Activated naive CD8-positive, alpha-beta T cell treated with anti-CD3 and anti-CD28 coated beads, Interleukin-2, amount 50 U/mL, for 16 hours (primary cell): ENCODE data around the gene MYO7A.

ENCODE experiments used
- DNase-seq: peaks from one replicate; pipeline ENCODE4 v3.0.0-alpha.2; 2020; ENCODE audit warnings: low read depth, low spot score

The MYO7A gene

DNA sequence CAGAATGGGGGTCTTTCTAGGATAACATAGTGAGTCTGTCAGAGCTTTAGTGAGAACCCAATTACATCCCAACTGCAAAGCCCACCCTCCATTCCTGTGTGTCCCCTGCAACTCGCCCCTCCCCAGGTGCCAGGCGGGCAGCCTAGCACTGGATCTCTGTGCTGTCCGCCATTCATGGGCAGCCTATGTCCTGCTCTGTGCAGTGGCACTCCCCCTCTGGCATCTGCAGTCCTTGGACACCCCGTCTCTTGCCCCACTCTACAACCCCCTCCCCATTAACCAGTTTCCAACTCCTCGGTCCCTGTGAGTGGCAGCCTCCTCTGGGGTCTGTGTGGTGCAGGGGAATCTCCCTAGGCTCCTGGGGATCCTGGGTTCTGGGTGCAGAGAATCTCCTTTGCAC, 37.0 kb downstream of the MYO7A start:
- no peak for DNase-seq

DNA sequence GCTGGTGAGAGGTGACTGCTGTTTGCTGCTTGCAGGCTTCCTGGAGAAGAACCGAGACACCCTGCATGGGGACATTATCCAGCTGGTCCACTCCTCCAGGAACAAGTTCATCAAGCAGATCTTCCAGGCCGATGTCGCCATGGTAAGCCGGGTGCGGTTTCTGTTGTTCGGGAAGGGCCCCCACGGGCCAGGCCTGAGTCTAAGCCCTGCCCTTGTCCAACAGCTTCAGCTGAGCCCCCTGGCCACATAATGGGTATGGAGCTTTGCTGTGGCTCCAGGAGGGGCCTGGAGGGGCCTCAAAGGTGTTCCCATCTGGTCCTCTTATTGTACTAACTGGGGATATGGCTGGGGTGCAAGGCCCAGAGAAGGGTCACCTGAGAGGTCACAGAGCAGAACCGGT, 38.0 kb downstream of the MYO7A start:
- no peak for DNase-seq

DNA sequence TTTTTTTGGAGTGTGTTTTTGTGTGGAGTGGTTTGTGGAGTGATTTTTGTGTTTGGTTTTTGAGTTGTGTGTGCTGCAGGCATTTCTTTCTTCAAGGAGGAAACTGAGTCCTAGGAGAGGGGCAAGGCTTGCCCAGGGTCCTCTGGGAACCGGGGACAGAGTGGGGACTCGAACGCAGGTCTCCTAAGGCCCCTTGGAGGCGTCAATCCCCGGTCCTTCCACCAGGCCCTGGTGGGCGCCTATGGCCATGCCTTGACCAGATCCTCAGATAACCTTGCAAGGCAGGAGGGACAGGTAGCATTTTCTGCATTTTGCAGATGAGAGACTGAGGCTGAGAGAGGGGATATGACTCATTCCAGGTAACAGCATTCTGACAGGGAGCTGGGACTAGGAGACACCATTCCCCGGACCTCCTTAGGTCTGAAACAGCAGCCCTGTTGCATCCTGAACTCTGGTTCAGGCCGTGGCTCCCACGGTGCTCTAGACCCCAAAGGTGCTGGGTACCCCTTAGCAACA, 39.1 kb downstream of the MYO7A start:
- no peak for DNase-seq

DNA sequence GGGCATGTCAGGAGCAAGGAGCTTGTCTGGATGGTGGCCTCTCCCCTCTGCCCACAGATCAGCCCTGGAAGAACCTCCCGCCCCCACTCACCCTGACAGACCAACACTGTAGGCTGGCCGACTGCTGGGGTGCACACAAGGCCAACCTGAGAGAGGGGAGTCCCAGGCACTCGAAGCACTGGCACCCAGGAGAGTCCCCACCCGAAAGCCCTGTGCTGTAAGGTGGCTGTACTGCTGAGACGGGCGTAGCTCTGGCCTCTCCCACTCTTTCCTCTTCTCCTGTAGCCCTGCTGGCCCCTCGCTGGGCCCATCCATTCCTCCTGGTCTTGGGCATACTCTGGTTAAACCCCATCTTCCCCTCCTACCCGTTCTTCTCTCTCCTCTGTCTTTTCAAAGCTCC, 39.7 kb downstream of the MYO7A start:
- DNase-seq: no peak

DNA sequence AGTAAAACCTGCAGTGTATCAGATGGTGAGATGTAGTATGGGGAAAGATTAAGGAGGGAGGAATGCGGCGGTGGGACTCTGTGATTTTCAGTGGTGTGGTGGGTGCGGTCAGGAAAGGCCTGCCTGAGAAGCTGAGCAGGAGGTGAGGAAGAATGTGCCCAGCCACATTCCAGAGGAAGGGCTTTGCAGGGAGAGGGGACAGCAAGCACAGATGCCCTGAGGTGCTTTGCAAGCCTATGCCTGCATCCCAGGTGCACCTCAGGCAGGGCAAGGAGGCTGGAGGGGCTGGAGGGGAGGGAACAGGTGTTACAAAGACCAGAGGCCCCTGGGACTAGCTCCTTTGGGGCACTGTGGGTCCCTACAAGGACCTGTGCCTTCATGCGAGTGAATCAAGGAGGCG, 42.1 kb downstream of the MYO7A start:
- no peak for DNase-seq

DNA sequence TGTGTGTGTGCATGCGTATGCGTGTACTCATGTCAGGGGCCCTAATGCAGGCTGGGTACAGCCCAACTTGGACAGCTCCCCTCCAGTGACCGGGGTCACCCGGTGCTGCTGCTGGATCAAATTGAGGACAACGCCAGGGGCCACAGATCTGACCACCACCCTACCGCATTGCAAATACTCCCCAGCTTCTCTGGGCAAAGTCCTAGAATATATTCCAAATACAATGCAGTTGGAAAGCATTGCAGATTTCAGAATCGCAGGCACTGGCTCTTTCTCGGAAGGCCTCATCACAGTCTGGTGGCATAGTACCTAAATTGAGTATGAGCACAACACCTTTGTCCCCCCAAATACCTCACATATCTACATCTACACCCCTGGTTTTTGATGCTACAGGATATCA, 43.2 kb downstream of the MYO7A start:
- no peak for DNase-seq

DNA sequence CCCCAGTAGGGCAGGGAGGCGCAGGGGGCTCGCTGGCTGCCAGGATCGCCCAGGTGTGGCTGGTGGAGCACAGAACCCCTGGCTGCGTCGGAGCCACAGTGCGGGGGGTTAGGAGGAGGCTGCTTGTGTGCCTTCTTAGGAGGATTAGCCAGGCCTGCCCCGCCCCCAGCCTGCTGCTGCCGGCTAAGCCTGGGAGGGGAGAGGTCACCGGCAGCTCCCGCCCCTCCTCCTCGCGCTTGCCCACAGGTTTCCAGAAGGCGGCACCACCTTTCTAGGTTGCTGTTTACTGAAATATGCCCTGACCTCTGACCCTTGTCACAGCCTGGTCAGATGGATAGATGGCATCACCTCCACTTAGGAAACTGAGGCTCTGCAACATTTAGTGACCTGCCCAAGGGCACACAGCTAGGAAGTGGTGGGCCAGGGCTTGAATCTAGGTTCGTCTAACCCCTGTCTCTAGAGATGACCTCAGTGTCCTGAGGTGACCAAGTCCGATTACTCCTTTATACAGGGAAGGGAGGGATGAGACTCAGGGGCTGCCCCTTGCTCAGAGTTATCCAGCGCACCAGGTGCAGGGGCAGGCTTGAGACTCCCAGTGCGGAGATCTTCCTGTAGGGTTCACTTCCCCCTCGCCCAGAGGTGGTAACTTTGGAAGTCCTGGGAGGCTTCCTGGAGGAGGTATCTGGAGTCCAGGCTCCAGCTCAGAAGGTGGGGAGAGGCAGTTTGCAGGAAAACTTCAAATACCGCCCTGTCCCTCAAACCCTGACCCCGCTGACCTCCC, 44.0 kb downstream of the MYO7A start:
- DNase-seq: no peak

DNA sequence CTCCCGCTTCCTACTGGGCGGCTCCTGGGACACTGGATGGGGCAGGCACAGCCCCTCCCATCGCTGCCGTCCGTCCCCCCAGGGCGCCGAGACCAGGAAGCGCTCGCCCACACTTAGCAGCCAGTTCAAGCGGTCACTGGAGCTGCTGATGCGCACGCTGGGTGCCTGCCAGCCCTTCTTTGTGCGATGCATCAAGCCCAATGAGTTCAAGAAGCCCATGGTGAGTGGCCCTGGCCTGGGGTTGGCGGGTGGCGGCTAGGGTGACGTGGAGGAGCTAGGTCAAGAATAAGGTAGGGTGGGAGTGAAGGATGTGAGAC, 44.6 kb downstream of the MYO7A start:
- DNase-seq: no peak

DNA sequence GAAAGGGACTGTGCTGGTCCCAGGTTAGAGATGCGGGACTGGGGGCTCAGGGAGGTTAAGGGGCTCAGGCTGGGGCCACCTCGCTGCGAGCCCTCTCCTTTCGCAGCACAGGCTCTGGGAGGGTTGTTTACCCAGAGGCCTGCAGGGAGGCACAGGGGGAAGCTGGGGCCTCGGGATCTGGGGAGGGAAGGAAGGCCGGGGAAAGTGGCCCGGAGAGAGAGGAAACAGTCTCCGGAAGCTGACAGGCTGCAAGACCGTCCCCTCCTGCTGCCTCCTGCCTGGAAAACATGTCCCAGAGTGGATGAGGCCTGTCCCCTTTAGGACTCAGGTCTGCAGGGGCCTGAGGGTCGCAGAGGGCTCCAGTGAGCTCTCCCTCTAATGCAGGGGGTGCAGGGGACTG, 45.4 kb downstream of the MYO7A start:
- no peak for DNase-seq

DNA sequence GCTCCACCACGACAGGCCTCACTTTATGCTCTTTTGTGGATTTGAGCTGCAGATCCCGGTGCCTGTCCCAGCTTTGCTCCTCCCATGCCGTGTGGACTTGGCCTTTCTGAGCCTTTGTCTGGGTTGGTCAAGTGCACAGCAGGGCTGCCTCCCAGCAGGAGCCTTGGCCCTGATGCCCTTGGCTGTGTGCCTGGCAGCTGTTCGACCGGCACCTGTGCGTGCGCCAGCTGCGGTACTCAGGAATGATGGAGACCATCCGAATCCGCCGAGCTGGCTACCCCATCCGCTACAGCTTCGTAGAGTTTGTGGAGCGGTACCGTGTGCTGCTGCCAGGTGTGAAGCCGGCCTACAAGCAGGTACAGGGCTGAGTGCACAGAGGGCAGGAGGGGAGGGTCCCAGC, 46.5 kb downstream of the MYO7A start:
- DNase-seq: no peak

DNA sequence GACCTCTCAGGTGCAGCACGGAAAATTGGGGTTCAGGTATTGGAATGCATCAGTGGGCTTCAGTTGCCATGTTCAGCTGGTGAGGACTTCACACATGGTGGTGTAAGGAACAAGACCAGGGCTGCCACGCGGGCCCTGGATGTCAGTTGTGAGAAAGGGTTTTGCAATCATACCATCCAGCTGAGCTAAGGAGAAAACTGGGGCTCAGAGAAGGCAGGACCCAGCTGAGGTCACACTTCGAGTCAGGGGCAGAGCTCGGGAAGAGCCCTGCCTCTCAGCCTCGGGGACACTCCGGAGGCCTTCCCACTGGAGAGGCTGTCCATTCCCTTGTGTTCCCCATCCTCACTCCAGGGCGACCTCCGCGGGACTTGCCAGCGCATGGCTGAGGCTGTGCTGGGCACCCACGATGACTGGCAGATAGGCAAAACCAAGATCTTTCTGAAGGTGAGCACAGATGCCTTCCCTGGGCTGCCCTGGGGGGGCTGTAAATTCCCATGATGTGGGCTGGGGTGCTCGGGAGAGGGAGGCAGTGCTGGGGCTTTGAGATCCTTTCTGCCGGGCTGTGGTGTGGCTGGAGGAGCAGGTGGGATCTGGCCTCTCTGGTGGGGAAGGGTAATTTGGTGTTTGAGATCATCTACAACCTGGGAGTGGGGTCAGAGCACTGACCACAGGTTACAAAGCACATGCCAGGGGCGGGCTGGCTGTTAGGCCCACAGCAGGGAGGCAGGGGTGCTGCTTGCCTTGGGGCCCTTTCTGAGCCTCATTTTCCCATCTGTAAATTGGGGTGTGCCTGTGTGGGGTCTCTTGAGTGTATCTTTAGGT, 47.2 kb downstream of the MYO7A start:
- no peak for DNase-seq

DNA sequence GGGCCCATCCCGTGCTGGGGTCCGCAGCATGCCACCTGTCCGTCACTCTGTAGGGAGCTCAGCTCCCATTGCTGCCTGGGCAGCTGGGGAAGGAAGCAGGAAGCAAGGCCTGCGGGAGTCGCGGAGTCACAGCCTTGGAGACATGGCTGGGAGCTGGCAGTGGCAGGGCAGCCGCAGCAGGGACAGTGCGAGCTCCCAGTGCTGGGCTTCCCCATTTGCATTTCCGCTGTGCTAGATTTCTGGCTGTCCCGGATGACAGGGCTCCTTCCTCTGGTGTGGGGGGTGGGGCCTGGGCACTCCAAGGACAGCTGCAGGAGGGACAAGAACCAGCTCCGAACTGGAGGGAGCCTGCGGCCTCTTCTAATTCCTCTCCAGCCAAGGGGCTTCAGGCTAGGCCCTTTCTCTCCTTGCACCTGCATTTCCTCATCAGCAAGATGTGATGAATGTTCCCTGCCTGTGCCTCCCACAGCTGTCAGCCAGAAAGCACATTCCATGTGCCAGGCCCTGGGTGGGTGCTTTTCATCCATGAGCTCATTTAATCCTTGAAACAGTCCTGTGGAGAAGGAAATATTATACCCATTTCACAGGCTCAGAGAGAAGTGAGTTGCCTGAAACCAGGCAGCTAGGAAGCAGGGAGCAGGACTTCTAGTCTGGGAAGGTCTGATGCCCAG, 48.0 kb downstream of the MYO7A start:
- DNase-seq: no peak

DNA sequence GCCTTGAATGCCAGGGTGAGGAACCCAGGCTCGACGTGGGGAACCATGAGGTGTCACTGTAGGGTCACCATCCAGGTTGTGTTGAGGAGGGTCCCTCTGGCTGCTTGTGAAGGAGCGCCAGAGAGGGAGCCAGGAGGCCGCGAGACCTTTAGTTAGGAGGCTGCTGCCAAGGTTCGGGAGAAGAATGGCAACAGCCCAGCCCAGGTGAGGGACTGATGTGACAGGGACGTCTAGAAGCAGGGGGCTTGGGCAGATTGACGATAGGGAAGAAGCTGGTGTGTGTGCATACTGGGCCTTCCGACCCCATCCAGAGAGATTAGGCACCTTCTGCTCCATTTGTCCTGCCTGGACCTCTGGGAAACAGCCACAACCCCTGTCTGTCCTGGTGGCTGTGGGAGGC, 49.0 kb downstream of the MYO7A start:
- DNase-seq: no peak

DNA sequence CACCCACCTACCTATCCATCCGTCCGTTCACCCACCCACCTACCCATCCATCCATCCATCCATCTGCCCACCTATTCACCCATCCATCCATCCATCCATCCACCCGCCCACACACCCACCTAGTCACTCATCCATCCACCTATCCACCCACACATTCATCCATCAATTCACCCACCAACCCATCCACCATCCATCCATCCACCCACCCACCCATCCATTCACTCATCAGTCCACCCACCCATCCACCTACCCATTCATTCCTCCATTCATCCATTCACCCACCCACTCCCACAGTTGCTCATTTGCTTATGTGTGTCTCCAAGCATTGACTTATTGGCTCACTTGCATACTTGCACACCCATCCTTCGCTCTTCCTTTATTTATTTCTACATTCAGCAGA, 50.1 kb downstream of the MYO7A start:
- no peak for DNase-seq

DNA sequence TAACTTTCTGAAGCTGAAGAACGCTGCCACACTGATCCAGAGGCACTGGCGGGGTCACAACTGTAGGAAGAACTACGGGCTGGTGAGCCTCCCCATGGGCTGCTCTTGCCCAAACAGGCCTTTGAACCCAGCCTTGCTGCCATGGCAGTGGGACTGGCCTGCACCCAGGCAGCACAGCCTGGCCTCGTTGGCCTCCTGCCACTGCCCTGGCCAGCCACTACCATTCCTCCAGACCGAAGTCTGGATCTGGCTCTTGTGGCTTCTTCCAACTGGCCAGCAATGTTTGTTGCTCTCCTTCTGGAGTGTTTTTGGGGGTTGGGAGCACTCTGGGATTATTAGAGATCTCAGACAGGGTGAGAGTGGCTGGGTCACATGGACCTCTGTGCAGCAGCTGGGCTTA, 51.0 kb downstream of the MYO7A start:
- no peak for DNase-seq

DNA sequence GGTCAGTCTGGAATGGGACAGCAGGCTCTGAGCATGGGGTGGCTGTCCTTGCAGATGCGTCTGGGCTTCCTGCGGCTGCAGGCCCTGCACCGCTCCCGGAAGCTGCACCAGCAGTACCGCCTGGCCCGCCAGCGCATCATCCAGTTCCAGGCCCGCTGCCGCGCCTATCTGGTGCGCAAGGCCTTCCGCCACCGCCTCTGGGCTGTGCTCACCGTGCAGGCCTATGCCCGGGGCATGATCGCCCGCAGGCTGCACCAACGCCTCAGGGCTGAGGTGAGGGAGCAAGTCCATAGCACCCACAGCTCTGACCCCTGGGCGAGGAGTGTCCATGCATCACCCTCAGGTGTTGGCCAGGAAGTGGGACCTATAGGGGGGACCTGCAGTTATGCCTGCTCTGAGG, 51.6 kb downstream of the MYO7A start:
- DNase-seq: no peak

DNA sequence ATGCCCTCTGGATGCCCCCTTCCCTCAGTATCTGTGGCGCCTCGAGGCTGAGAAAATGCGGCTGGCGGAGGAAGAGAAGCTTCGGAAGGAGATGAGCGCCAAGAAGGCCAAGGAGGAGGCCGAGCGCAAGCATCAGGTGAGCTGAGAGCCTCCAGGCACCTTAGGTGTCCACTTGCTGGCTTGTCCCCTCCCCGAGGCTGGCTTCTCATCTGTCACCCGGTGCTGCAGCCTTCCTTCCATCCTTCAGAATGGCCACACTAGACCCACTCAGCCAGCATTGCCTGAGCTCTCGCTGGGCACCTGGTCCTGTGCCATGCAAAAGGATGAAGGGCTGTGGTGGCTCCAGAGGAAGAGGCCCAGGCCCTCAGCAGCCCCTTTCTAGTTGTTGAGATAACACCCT, 52.3 kb downstream of the MYO7A start:
- DNase-seq: no peak

DNA sequence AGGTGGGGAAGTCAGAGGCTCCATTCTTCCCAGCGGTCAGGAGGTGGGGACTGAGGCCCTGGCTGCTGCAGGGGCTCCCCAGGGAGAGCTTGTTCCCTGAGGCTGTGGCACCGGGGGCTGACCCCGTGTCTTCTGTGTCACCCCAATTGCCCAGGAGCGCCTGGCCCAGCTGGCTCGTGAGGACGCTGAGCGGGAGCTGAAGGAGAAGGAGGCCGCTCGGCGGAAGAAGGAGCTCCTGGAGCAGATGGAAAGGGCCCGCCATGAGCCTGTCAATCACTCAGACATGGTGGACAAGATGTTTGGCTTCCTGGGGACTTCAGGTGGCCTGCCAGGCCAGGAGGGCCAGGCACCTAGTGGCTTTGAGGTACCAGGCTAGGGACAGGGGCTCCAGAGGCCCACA, 53.2 kb downstream of the MYO7A start:
- no peak for DNase-seq

DNA sequence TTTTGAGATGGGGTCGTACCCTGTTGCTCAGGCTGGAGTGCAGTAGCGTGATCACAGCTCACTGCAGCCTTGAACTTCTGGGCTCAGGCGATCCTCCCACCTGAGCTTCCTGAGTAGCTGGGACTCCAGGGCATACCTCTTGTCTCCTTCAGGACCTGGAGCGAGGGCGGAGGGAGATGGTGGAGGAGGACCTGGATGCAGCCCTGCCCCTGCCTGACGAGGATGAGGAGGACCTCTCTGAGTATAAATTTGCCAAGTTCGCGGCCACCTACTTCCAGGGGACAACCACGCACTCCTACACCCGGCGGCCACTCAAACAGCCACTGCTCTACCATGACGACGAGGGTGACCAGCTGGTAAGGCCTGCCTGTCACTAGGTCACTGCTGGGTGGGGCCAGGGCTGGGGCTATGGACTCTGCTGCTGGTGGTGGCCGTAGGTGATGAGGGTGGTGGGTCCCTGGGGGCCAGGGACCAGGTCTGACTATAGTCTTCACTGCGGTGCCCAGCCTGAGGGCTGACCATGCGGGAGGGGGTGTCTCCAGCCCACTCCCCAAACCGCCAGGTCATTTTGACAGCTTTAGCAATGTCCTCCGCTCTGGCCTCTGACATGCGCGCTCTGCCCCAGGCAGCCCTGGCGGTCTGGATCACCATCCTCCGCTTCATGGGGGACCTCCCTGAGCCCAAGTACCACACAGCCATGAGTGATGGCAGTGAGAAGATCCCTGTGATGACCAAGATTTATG, 53.9 kb downstream of the MYO7A start:
- DNase-seq: no peak

DNA sequence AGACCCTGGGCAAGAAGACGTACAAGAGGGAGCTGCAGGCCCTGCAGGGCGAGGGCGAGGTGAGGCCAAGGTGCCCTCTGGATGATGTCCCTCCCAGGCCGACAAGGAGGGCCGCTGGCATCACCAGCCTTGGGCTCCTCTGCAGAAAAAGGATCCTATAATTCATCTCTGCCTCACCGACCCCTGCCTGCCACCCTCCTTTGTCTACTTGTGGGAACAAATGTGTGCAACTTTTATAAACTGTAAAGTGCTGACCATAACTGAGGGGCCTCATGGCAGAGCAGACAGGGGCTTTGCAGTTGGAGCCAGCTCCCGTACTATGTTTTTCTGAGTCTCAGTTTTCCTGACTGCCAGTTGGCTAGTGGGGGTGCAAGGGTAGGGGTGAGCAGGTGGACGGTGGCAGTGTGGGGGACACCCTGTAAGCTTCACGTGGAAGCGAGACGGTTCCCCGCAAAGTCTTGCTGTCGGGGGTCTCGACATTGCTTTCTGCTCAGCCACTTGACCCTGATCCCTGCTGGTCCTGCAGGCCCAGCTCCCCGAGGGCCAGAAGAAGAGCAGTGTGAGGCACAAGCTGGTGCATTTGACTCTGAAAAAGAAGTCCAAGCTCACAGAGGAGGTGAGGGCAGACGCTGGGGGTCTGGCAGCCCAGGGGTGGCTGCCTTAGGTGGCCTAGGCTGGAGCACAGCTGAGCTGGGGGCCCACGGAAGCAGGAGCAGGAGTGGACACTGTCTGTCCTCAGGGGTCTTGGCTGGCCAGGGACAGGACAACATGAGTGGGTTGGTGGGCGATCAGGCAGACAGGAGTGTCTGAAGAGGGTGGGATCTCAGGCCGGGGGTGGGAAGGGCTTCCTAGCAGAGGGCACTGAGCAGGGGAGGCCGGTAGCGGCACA, 54.7 kb downstream of the MYO7A start:
- DNase-seq: no peak

DNA sequence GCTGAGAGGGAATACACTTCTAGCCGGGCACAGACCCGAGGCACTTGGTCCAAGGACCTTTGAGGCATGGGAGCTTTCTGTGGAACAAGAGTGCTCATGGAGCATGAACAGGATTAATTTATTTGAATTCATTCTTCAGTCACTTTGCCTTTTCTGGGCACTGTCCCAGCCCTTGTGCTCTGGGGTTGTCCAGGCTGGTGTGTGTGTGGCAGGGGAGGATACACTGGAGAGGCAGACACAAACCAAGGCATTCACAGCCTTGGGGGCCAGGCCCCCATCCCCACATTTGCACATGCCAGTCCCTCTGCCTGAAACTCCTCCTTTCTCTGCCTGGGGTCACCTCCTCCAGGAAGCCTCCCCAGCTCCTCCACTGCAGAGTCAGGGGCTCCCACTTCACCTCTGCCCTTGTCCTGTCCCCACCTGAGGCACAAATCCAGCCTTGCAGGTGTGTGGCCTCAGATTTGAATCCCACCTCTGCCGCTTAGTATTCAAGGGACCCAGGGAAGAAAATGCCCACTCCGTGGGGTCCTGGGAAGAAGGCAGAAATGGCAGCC, 55.5 kb downstream of the MYO7A start:
- no peak for DNase-seq
